Neural cell (in vitro differentiated cells): ENCODE results near the gene AANAT.

Source experiments
- CTCF ChIP-seq: fragments of 450-650 bp; IDR thresholded peaks from 2 replicates; pipeline ENCODE4 v1.5.1; 2014; ENCODE audit warnings: antibody characterized with exemption, mild to moderate bottlenecking, moderate library complexity; ENCODE audit not compliant: poor library complexity, severe bottlenecking
- EP300 ChIP-seq: fragments of 450-650 bp; conservative IDR thresholded peaks from 2 replicates; pipeline ENCODE4 v1.6.1; 2014; ENCODE audit warnings: antibody characterized with exemption, mild to moderate bottlenecking, moderate library complexity; ENCODE audit not compliant: poor library complexity, severe bottlenecking
- EZH2 ChIP-seq: fragments of 200-600, 300-800 bp; shearing (Covaris generic), sonication (generic); IDR thresholded peaks from 2 replicates; pipeline ENCODE4 v1.6.1; 2014; ENCODE audit warnings: antibody characterized with exemption, low read length, borderline replicate concordance, mild to moderate bottlenecking; ENCODE audit not compliant: insufficient read depth, poor library complexity, severe bottlenecking
- MXI1 ChIP-seq: fragments of 450-650 bp; conservative IDR thresholded peaks from 2 replicates; pipeline ENCODE4 v1.6.1; 2014; ENCODE audit warnings: antibody characterized with exemption, mild to moderate bottlenecking; ENCODE audit not compliant: poor library complexity, severe bottlenecking
- POLR2AphosphoS5 ChIP-seq: IDR thresholded peaks from 2 replicates; pipeline ENCODE4 v1.6.1; 2012
- RAD21 ChIP-seq: fragments of 450-650 bp; conservative IDR thresholded peaks from 2 replicates; pipeline ENCODE4 v1.6.1; 2014; ENCODE audit warnings: antibody characterized with exemption, mild to moderate bottlenecking, moderate library complexity
- REST ChIP-seq: IDR thresholded peaks from 2 replicates; pipeline ENCODE4 v1.6.1; 2012; ENCODE audit warnings: borderline replicate concordance
- SMC3 ChIP-seq: fragments of 450-650 bp; conservative IDR thresholded peaks from 2 replicates; pipeline ENCODE4 v1.6.1; 2014; ENCODE audit warnings: antibody characterized with exemption, mild to moderate bottlenecking, moderate library complexity; ENCODE audit not compliant: poor library complexity
- TAF1 ChIP-seq: IDR thresholded peaks from 2 replicates; pipeline ENCODE4 v1.6.1; 2012; ENCODE audit warnings: low read depth

DNA sequence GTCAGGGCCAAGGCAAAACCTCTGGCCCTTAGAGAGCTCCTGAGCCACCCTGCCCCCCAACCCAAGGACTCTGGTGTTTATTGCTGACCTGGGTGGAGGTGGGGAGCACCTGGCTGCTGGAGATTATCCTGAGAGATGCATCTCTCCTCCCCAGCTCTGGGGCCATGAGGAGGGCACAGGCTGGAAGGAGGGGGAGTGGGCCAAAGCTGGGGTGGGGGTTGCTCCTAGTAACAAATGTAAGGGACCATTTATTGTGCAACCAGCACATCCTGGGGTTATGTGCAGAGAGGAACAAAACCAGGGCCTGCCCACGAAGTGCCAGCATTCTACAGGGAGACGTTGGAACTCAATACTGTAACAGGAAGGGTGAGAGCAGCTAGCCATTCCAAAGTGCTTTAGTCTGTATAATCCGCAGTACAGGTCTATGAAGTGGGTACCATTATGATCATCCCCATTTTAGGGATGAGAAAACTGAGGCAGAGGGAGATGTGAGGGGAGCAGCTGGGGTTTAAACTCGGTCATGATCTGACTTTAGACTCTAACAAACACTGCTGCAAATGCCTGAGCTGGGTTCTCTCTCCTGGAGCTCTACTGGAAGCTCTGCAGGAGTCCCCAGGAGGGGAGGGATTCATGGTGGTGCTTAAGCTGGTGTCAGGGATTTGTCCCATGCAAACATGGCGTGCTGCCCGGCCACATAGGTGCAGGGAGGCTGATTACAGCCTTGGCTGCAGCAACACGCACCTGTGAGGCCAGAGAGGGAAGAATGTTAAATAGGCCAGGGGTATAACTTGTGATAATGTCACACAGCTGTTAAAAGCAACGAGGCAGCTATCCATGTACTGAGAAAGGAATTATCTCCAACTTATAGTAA is 35.2 kb downstream of the AANAT start:
- no peak for TF ChIP-seq CTCF
- TF ChIP-seq EP300: no peak
- TF ChIP-seq MXI1: no peak
- no peak for TF ChIP-seq EZH2
- no peak for TF ChIP-seq POLR2AphosphoS5
- TF ChIP-seq TAF1: no peak
- TF ChIP-seq SMC3: no peak
- TF ChIP-seq RAD21: no peak
- TF ChIP-seq REST: no peak
